ENCODE results near the gene SPRYD3.
A peak's percentile ranks its signal among the peaks of the same experiment; 100 is the strongest.

Gene SPRYD3

DNA sequence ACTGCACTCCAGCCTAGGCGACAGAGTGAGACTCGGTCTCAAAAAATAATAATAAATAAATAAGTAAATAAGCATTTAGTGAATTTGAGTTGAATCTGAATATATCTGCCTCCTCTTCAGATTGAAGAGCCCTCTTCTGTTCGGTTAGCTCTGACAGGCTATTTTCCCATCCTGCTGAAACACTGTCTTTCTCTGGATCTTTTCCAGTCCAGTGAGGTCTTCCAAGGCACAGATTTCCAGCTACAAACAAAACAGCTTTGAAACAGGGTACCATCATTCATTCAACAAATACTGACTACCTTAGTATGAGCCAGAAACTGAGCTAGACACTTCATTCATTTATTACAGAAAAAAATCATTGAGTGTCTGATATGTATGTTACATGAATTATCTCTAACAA is 7.2 kb upstream of the SPRYD3 start:
- TF ChIP-seq CTCF (IDR thresholded peaks at IDR 0.05; ENCODE audit: low read depth, low read length, missing control alignments): no peak
- no peak overlapping the region for H3K4me3 ChIP-seq (ENCODE audit: low read depth, low read length)
- DNase-seq (ENCODE audit: low read depth): no peak

DNA sequence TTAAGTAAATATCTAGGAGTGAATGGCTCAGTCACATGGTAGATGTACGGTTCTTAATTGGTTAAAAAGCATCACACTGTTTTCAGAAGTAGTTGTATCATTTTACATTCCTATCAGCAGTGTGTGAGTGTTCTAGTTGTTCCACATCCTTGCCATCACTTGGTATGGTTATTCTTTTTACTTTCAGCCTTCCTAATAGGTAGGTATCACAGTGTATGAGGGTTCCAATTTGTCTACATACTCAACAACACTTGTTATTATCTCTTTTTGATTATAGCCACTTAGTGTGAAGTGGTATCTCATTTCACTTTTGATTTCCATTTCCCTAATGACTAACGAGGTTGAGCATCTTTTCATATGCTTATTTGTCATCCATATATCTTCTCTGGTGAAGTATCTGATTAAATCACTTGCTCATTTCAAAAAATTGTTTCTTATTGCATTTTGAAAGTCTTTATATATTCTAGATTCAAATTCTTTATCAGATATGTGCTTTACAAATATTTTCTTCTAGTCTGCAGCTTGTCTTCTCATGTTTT is 3.5 kb upstream of the SPRYD3 start:
- no peak for TF ChIP-seq CTCF (IDR thresholded peaks at IDR 0.05; ENCODE audit: low read depth, low read length, missing control alignments)
- no peak for DNase-seq (ENCODE audit: low read depth)
- no peak overlapping the region for H3K4me3 ChIP-seq (ENCODE audit: low read depth, low read length)

GRCh38 chr12:53078425-53079225 is 565 bp downstream of the SPRYD3 start:
- peak; percentile 22 for TF ChIP-seq CTCF (IDR thresholded peaks at IDR 0.05; ENCODE audit: low read depth, low read length, missing control alignments)
- peak; percentile 21 for DNase-seq (ENCODE audit: low read depth)
- peak overlapping the region; percentile 76 for H3K4me3 ChIP-seq (ENCODE audit: low read depth, low read length)

DNA sequence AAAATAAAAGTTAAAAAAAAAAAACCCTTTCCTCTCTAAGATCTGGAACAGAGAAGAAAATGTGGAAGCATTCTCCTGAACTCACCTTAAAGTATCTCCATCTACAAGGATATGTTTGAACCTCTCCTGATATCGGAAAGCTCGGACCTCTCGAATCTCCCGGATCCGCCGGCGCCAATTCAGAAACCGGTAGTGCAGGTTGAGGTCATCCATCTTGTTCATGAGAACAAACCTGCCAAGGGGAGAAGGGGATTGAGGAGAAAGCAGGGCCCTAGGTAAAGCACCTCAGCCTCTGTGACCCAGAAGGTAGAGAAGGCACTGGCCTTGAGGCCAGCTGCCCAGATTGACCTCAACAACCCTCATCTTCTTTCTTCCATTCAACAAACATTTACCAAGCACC is 2.2 kb downstream of the SPRYD3 start:
- TF ChIP-seq CTCF (IDR thresholded peaks at IDR 0.05; ENCODE audit: low read depth, low read length, missing control alignments): no peak
- no peak overlapping the region for H3K4me3 ChIP-seq (ENCODE audit: low read depth, low read length)
- DNase-seq (ENCODE audit: low read depth): no peak

- TF ChIP-seq CTCF (IDR thresholded peaks at IDR 0.05; ENCODE audit: low read depth, low read length, missing control alignments): no peak
- H3K4me3 ChIP-seq (ENCODE audit: low read depth, low read length): no peak overlapping the region
- no peak for DNase-seq (ENCODE audit: low read depth)
Observed at GRCh38 chr12:53076461-53076860, 2.7 kb downstream of the SPRYD3 start.

DNA sequence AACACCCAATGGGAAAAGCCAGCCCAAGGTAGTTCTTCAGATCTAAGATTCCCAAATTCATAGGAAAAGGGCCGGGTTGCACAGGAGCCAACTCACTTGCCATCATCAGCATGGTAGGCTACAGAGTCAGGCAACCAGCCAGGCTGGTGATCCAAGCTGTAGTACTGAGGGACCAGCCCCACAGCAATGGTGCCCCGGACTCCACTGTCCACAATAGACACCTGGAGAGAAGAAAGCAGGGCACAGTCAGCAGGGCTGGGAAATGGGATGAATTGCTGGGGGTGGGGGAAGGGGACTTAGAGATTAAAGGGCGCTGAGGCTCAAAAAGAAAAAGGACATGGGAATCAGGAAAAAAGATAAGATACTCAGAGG is 4.2 kb downstream of the SPRYD3 start:
- H3K4me3 ChIP-seq (ENCODE audit: low read depth, low read length): no peak overlapping the region
- no peak for DNase-seq (ENCODE audit: low read depth)
- TF ChIP-seq CTCF (IDR thresholded peaks at IDR 0.05; ENCODE audit: low read depth, low read length, missing control alignments): no peak
